Measurements from ENCODE around the gene MSLN. TPM values are rescaled to one million over a fixed set of nuclear protein-coding genes. Genes with fewer than 3 reads are reported as not detected.
"Not testable (repeated sequence)": the region's sequence is repeated elsewhere in the genome, so short reads cannot be mapped to it uniquely, and the experiment has no call there.

The MSLN gene
- total RNA-seq, 2 experiments from 2014 or later, result not detected

GRCh38 chr16:769184-769784 lies 8.8 kb downstream of the MSLN start:
- Mint-ChIP-seq H3K4me3 (no peak overlapping the region), H3K27ac (no peak overlapping the region), H3K9me3 (ENCODE audit: low read depth) (no peaks in the 10 kb centered on the region), H3K27me3 (no peaks in the 10 kb centered on the region), H3K36me3 (ENCODE audit: low read depth) (no peaks in the 10 kb centered on the region), H3K4me1 (no peaks in the 10 kb centered on the region)
- CTCF ChIA-PET, result no interaction called here
- POLR2A ChIA-PET, result no interaction called here
- ATAC-seq, result no peak
- DNase-seq, result no peak
- intact Hi-C loops (cut with DNase I, micrococcal nuclease), result no loop called here

GRCh38 chr16:769934-770333 lies 9.4 kb downstream of the MSLN start:
- intact Hi-C loops (cut with DNase I, micrococcal nuclease), result no loop called here
- H3K27ac Mint-ChIP-seq, result no peak overlapping the region
- no peak overlapping the region for H3K4me3 Mint-ChIP-seq
- H3K4me1 Mint-ChIP-seq, result no peaks in the 10 kb centered on the region
- CTCF ChIA-PET, result no interaction called here
- no peaks in the 10 kb centered on the region for H3K27me3 Mint-ChIP-seq
- H3K9me3 Mint-ChIP-seq (ENCODE audit: low read depth), result no peaks in the 10 kb centered on the region
- POLR2A ChIA-PET, result no interaction called here
- H3K36me3 Mint-ChIP-seq (ENCODE audit: low read depth), result no peaks in the 10 kb centered on the region
- no peak for ATAC-seq
- no peak for DNase-seq

GRCh38 chr16:770411-770810 lies 9.9 kb downstream of the MSLN start:
- no peak for DNase-seq
- Mint-ChIP-seq H3K27ac (no peak overlapping the region), H3K4me1 (no peaks in the 10 kb centered on the region), H3K9me3 (ENCODE audit: low read depth) (no peaks in the 10 kb centered on the region), H3K36me3 (ENCODE audit: low read depth) (no peaks in the 10 kb centered on the region), H3K4me3 (no peak overlapping the region), H3K27me3 (no peaks in the 10 kb centered on the region)
- no peak for ATAC-seq
- intact Hi-C loops (cut with DNase I, micrococcal nuclease), result no loop called here
- ChIA-PET CTCF (no interaction called here), POLR2A (no interaction called here)

GRCh38 chr16:772959-773358 lies 12.4 kb downstream of the MSLN start:
- no peak overlapping the region for H3K27ac Mint-ChIP-seq
- ChIA-PET POLR2A (no interaction called here), CTCF (interaction anchor here (0.7 kb wide), 1 partner anchor 378 kb away, joined by 3 read pairs; no protein-coding TSS in a partner anchor)
- H3K36me3 Mint-ChIP-seq (ENCODE audit: low read depth), result no peaks in the 10 kb centered on the region
- DNase-seq, result no peak
- no peaks in the 10 kb centered on the region for H3K9me3 Mint-ChIP-seq (ENCODE audit: low read depth)
- intact Hi-C loops (cut with DNase I, micrococcal nuclease), result no loop called here
- no peak overlapping the region for H3K4me3 Mint-ChIP-seq
- no peak for ATAC-seq
- H3K4me1 Mint-ChIP-seq, result no peaks in the 10 kb centered on the region
- peaks cover 2% of the 10 kb centered on the region for H3K27me3 Mint-ChIP-seq

GRCh38 chr16:774086-775001 lies 13.8 kb downstream of the MSLN start:
- ATAC-seq, result no peak

GRCh38 chr16:775236-775796 lies 14.8 kb downstream of the MSLN start:
- intact Hi-C loops (cut with DNase I, micrococcal nuclease), result no loop called here
- DNase-seq (no peak), ATAC-seq (no peak)
- no peaks in the 10 kb centered on the region for H3K4me1 Mint-ChIP-seq
- ChIA-PET POLR2A (no interaction called here), CTCF (no interaction called here)
- no peak overlapping the region for H3K4me3 Mint-ChIP-seq
- H3K27ac Mint-ChIP-seq, result no peak overlapping the region
- H3K36me3 Mint-ChIP-seq (ENCODE audit: low read depth), result no peaks in the 10 kb centered on the region
- H3K27me3 Mint-ChIP-seq, result peaks cover 2% of the 10 kb centered on the region
- no peaks in the 10 kb centered on the region for H3K9me3 Mint-ChIP-seq (ENCODE audit: low read depth)

More at GRCh38 chr16:774086-775001, 13.8 kb downstream of the MSLN start:
- Mint-ChIP-seq H3K4me3 (no peak overlapping the region), H3K27ac (no peak overlapping the region), H3K4me1 (no peaks in the 10 kb centered on the region), H3K9me3 (ENCODE audit: low read depth) (no peaks in the 10 kb centered on the region), H3K36me3 (ENCODE audit: low read depth) (no peaks in the 10 kb centered on the region), H3K27me3 (peaks cover 2% of the 10 kb centered on the region)
- intact Hi-C loops (cut with DNase I, micrococcal nuclease), result no loop called here
- ChIA-PET POLR2A (no interaction called here), CTCF (no interaction called here)
- no peak for DNase-seq

GRCh38 chr16:776298-776697 lies 15.8 kb downstream of the MSLN start:
- H3K4me1 Mint-ChIP-seq; H3K9me3 Mint-ChIP-seq (ENCODE audit: low read depth); ATAC-seq; intact Hi-C loops (cut with DNase I, micrococcal nuclease); H3K4me3 Mint-ChIP-seq; H3K36me3 Mint-ChIP-seq (ENCODE audit: low read depth); DNase-seq; POLR2A ChIA-PET; H3K27me3 Mint-ChIP-seq; H3K27ac Mint-ChIP-seq: not testable (repeated sequence)
- CTCF ChIA-PET, result interaction anchor here (0.6 kb wide), 1 partner anchor 68 kb away, joined by 3 read pairs; no protein-coding TSS in a partner anchor

- ATAC-seq, result no peak
- intact Hi-C loops (cut with DNase I, micrococcal nuclease), result no loop called here
- POLR2A ChIA-PET, result no interaction called here
These were observed 16.3 kb downstream of the MSLN start for GRCh38 chr16:776824-777223.

GRCh38 chr16:777826-778225 lies 17.3 kb downstream of the MSLN start:
- H3K36me3 Mint-ChIP-seq (ENCODE audit: low read depth), result no peaks in the 10 kb centered on the region
- DNase-seq (no peak), ATAC-seq (no peak)
- intact Hi-C loops (cut with DNase I, micrococcal nuclease), result no loop called here
- ChIA-PET CTCF (no interaction called here), POLR2A (no interaction called here)
- no peak overlapping the region for H3K4me3 Mint-ChIP-seq
- peaks cover 2% of the 10 kb centered on the region for H3K27me3 Mint-ChIP-seq
- H3K27ac Mint-ChIP-seq, result no peak overlapping the region
- H3K4me1 Mint-ChIP-seq, result no peaks in the 10 kb centered on the region
- no peaks in the 10 kb centered on the region for H3K9me3 Mint-ChIP-seq (ENCODE audit: low read depth)

More at GRCh38 chr16:776824-777223, 16.3 kb downstream of the MSLN start:
- H3K27ac Mint-ChIP-seq, result no peak overlapping the region
- CTCF ChIA-PET, result interaction anchor here (0.6 kb wide), 1 partner anchor 485 kb away, joined by 3 read pairs; no protein-coding TSS in a partner anchor
- H3K4me3 Mint-ChIP-seq, result no peak overlapping the region
- H3K36me3 Mint-ChIP-seq (ENCODE audit: low read depth), result no peaks in the 10 kb centered on the region
- H3K9me3 Mint-ChIP-seq (ENCODE audit: low read depth), result no peaks in the 10 kb centered on the region
- DNase-seq, result no peak
- no peaks in the 10 kb centered on the region for H3K4me1 Mint-ChIP-seq
- peaks cover 2% of the 10 kb centered on the region for H3K27me3 Mint-ChIP-seq

- H3K36me3 Mint-ChIP-seq (ENCODE audit: low read depth), result no peaks in the 10 kb centered on the region
- H3K27me3 Mint-ChIP-seq, result peaks cover 2% of the 10 kb centered on the region
- ATAC-seq (no peak), DNase-seq (no peak)
- ChIA-PET POLR2A (no interaction called here), CTCF (interaction anchor here (0.6 kb wide), 1 partner anchor 66 kb away, joined by 3 read pairs; no protein-coding TSS in a partner anchor)
- intact Hi-C loops (cut with DNase I, micrococcal nuclease), result no loop called here
- H3K9me3 Mint-ChIP-seq (ENCODE audit: low read depth), result no peaks in the 10 kb centered on the region
- H3K4me1 Mint-ChIP-seq, result no peaks in the 10 kb centered on the region
- no peak overlapping the region for H3K27ac Mint-ChIP-seq
- no peak overlapping the region for H3K4me3 Mint-ChIP-seq
These were observed 17.9 kb downstream of the MSLN start for GRCh38 chr16:778447-778846.

- H3K4me1 Mint-ChIP-seq, result no peaks in the 10 kb centered on the region
- CTCF ChIA-PET, result interaction anchor here (0.6 kb wide), 1 partner anchor 67 kb away, joined by 3 read pairs; no protein-coding TSS in a partner anchor
- intact Hi-C loops (cut with DNase I, micrococcal nuclease), result no loop called here
- no peak overlapping the region for H3K27ac Mint-ChIP-seq
- peaks cover 2% of the 10 kb centered on the region for H3K27me3 Mint-ChIP-seq
- POLR2A ChIA-PET, result no interaction called here
- H3K9me3 Mint-ChIP-seq (ENCODE audit: low read depth), result no peaks in the 10 kb centered on the region
- H3K4me3 Mint-ChIP-seq, result no peak overlapping the region
- H3K36me3 Mint-ChIP-seq (ENCODE audit: low read depth), result no peaks in the 10 kb centered on the region
- no peak for DNase-seq
- no peak for ATAC-seq
These were observed 18.5 kb downstream of the MSLN start for GRCh38 chr16:778909-779527.
